Mesenteric fat pad (tissue), 1 donor: ENCODE data around the gene GATD1. TPM values are rescaled to one million over a fixed set of nuclear protein-coding genes. Genes with fewer than 3 reads are reported as not detected.

Source experiments
- DNase-seq: peaks from one replicate; pipeline ENCODE4 v3.0.0-alpha.2; 2020; ENCODE audit warnings: low spot score
- total RNA-seq: library from RNA; stranded (reverse); fragmentation: NEBNext Ultra II Directional; extraction: Animal tissue kit (Norgen Biotek cat#: 25700); gene quantifications from one replicate; pipeline ENCODE4 v1.2.1, GENCODE V29; 2021
- donor health status: DM: yes; HTN: yes; CAD: no.

Gene GATD1
- total RNA-seq, 1 donor from 2014 or later = 54.1 TPM

- no peak for DNase-seq
Measured at GRCh38 chr11:813072-813455, 35.8 kb upstream of the GATD1 start.

DNA sequence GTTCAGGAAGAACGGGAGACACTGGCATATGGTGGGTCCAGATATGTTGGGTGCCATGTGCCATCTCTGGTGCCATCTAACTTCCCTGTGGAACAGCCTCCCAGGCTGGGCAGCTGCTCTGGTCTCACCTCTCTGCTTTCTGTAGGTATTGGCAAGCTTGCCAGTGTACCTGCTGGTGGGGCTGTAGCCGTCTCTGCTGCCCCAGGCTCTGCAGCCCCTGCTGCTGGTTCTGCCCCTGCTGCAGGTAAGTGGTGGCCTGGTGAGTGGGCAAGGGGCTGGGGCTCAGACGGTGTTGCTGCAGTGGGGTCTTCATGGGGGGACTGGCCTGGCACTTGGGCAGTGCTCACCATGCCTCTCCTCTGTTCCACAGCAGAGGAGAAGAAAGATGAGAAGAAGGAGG is 35.1 kb upstream of the GATD1 start:
- DNase-seq = no peak

GRCh38 chr11:811446-812245 is 34.4 kb upstream of the GATD1 start:
- DNase-seq = no peak

GRCh38 chr11:810040-810567 is 32.8 kb upstream of the GATD1 start:
- no peak for DNase-seq

GRCh38 chr11:809287-810039 is 32.2 kb upstream of the GATD1 start, which contains the start of gene RPLP2:
RPLP2 (plus strand) TSS chr11:809967; CDS start chr11:810235, 268 bp downstream.
- peak; percentile 99 for DNase-seq

- no peak for DNase-seq
Measured at GRCh38 chr11:808427-809286, 31.4 kb upstream of the GATD1 start.

GRCh38 chr11:804599-804964 is 27.3 kb upstream of the GATD1 start:
- DNase-seq = no peak

GRCh38 chr11:803770-804598 is 26.7 kb upstream of the GATD1 start:
- DNase-seq = no peak

- no peak for DNase-seq
Measured at GRCh38 chr11:803467-803742, 26.1 kb upstream of the GATD1 start.

DNA sequence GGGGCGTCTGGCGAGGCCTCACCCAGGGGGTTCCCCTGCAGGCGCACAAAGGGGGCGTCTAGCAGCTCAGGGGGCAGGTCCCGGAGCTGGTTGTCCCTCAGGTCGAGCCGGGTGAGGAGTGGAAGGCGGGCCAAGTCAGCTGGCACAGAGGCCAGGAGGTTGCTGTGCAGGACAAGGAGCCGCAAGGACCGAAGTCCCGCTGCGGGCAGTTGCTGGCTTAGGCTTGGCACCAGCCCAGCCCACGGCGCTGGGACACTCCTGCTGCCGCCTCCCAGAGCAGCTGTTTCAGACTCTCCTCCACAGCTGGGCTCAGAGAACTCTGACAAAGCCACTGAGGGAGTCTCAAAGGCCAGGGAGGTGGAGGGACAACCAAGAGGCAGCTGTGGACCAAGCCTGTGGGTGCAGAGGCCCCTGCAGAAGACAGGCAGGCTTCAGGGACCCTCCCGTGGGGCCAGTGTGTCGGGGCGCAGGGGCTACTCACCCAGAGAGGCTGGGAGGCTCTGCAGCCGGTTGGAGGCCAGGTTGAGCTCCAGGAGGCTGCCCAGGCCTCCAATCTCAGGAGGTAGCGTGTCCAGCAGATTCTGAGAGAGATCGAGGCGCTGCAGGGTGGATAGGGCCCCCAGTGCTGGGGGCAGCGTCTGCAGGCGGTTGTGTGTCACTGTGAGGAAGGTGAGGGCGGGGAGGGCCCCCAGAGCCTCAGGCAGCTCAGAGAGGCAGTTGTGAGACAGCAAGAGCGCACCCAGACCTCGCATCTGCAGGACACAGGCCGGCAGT is 25.6 kb upstream of the GATD1 start:
- DNase-seq = no peak

GRCh38 chr11:802018-802617 is 24.8 kb upstream of the GATD1 start:
- DNase-seq = no peak

- no peak for DNase-seq
Measured at GRCh38 chr11:801097-801780, 24.0 kb upstream of the GATD1 start.

GRCh38 chr11:800473-800872 is 23.2 kb upstream of the GATD1 start:
- DNase-seq = no peak

- DNase-seq = no peak
Measured at GRCh38 chr11:799641-800316, 22.5 kb upstream of the GATD1 start.

DNA sequence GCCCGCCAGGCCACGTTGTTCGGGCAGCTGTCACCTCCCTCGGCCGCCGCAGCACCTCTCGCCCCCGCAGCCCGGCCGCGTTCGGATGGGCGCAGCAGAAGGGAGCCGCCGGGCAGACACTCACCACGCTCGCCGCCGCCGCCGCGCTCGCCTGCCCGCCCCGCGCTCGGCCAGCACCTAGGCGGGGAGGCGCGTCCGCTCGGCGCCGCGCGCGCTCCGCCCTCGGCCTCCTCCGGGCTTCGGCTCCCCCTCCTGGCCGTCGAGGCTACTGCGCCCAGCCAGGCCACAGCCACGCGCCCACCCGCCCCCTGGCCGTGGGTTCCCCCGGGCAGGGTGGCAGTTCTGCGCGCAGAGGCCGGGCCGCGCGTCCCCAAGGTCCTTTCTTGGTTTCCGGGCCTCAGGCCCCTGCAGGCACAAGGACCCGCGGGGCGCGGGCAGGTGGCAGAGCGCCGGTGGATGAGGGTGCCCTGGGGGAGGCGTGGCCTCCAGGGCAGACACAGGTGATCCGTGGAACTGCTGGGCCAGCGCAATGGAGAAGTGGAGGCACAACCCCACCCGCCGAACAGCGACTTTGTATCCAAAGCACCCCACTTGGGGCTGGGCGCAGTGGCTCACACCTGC is 20.9 kb upstream of the GATD1 start, which contains the start of gene SLC25A22:
Gene SLC25A22, minus strand, starts transcription at position 189 of the 621 bp plus-strand sequence. CDS start 3,275 bp downstream, outside the sequence.
- peak; percentile 95 for DNase-seq

DNA sequence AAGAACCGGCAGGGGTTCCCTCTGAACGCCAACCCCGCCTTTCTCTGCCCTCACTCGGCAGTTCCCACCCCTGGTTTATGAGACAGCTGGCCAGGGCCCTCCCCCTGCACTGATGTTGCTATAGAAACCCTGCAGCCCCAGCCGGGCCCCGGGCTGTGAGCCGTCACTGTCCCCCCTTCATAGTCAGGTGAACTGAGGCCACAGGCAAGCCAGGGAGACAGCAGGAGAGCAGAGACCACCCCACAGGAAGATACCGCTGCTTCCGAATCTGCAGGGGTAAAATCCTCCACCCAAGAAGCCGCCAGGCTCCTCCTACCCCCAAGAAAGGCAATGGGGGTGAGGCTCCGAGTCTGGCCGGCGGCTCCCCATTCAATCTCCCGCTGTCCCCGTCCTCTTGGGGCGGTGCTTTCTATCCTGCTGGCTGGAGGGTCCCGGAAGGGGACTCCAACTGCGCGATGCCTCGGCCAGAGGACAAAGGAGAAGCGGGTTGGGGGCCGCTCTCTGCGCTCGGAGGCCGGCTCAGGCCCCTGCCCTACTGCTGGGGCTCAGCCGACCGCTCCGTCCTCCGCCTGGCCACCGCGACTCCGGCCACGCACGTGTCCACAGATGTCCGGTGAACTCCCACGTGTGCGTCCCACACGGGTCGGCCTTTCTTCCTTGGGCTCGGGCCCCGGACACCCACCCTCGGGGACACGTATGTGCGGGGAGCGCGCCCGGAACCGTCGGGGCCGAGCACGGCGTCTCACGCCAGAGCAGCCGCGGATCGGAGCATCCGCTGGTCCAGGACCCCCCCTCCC is 20.2 kb upstream of the GATD1 start:
- no peak for DNase-seq
